Transverse colon (tissue), 3 donors: ENCODE results near the gene OBI1.

Experiments
- CTCF ChIP-seq, 5 experiments: fragments of 200-600 bp in 3 of 5; fragments of 450-650 bp in 2 of 5; sonication (generic) in 3 of 5; IDR thresholded peaks; 1 replicate in 2 of 5; 2 replicates in 3 of 5; pipeline ENCODE4 v1.5.1; 2016 to 2017; ENCODE audit warnings: antibody characterized with exemption in 5 of 5, inconsistent platforms in 3 of 5, mild to moderate bottlenecking in 2 of 5, moderate library complexity in 1 of 5
- POLR2A ChIP-seq: fragments of 450-650 bp; IDR thresholded peaks from one replicate; pipeline ENCODE4 v1.6.1; 2016; ENCODE audit warnings: antibody characterized with exemption, mild to moderate bottlenecking, moderate library complexity

GRCh38 chr13:78631077-78631476 lies 27.9 kb downstream of the OBI1 start:
- TF ChIP-seq POLR2A (no peak), CTCF (IDR thresholded peaks at IDR 0.05) (no peak)
